CD14-positive monocyte (primary cell): ENCODE results near the gene KHK. TPM values are rescaled to one million over a fixed set of nuclear protein-coding genes. Genes with fewer than 3 reads are reported as not detected.

Source experiments
- DNase-seq, 3 donors: peaks; one replicate each; pipeline ENCODE4 v3.0.0-alpha.2; 2011 to 2022
- H2AFZ ChIP-seq: 2 replicates; pipeline ENCODE4 v1.6.0; 2012; ENCODE audit warnings: mild to moderate bottlenecking, low read depth, low read length, inconsistent platforms; ENCODE audit not compliant: insufficient read depth, poor library complexity, severe bottlenecking
- H3K27ac ChIP-seq, 2 donors: 1 replicate in 1 of 2; 2 replicates in 1 of 2; pipeline ENCODE4 v1.5.1; 2012 to 2013; ENCODE audit warnings: low read length in 2 of 2, control low read depth in 1 of 2, inconsistent platforms in 1 of 2, low read depth in 1 of 2, mild to moderate bottlenecking in 1 of 2
- H3K27me3 ChIP-seq, 2 donors: one replicate each; pipeline versions ENCODE4 v1.6.0 to v1.6.1; 2011 to 2013; ENCODE audit warnings: low read length in 2 of 2; ENCODE audit not compliant: control insufficient read depth in 2 of 2, insufficient read depth in 2 of 2
- H3K36me3 ChIP-seq, 2 donors: replicated peaks in 1 of 2; 1 replicate in 1 of 2; 2 replicates in 1 of 2; pipeline versions ENCODE4 v1.5.1 to v1.6.1; 2012 to 2013; ENCODE audit warnings: low read length in 2 of 2, control low read depth in 1 of 2, inconsistent platforms in 1 of 2, mild to moderate bottlenecking in 1 of 2; ENCODE audit not compliant: insufficient read depth in 2 of 2, control insufficient read depth in 1 of 2
- H3K4me1 ChIP-seq, 2 donors: 1 replicate in 1 of 2; 2 replicates in 1 of 2; pipeline versions ENCODE4 v1.5.1 to v1.6.1; 2012 to 2013; ENCODE audit warnings: low read length in 2 of 2, control low read depth in 1 of 2, inconsistent platforms in 1 of 2, mild to moderate bottlenecking in 1 of 2, moderate library complexity in 1 of 2; ENCODE audit not compliant: insufficient read depth in 2 of 2, control insufficient read depth in 1 of 2
- H3K4me2 ChIP-seq: replicated peaks from 2 replicates; pipeline ENCODE3; 2012; ENCODE audit warnings: low read length, moderate library complexity, mild to moderate bottlenecking; ENCODE audit not compliant: poor library complexity, severe bottlenecking; ENCODE audit errors: extremely low read depth
- H3K4me3 ChIP-seq, 3 experiments: fragments of 200-600 bp in 1 of 3; sonication (generic) in 1 of 3; replicated peaks in 1 of 3; 1 replicate in 2 of 3; 2 replicates in 1 of 3; pipeline ENCODE4 v1.5.1; 2011 to 2013; ENCODE audit warnings: low read length in 3 of 3, mild to moderate bottlenecking in 3 of 3, control low read depth in 2 of 3, low read depth in 2 of 3, inconsistent platforms in 1 of 3, moderate library complexity in 1 of 3
- H3K79me2 ChIP-seq: 2 replicates; pipeline ENCODE4 v1.6.0; 2012; ENCODE audit warnings: mild to moderate bottlenecking, control low read depth, inconsistent platforms, low read length, moderate library complexity; ENCODE audit not compliant: insufficient read depth
- H3K9ac ChIP-seq: 2 replicates; pipeline ENCODE4 v1.6.0; 2017; ENCODE audit warnings: low read length, mild to moderate bottlenecking; ENCODE audit not compliant: insufficient read depth, poor library complexity, severe bottlenecking
- H3K9me3 ChIP-seq, 2 donors: replicated peaks in 1 of 2; 1 replicate in 1 of 2; 2 replicates in 1 of 2; pipeline versions ENCODE4 v1.5.1 to v1.6.1; 2012 to 2013; ENCODE audit warnings: low read length in 2 of 2, control low read depth in 1 of 2; ENCODE audit not compliant: control insufficient read depth in 1 of 2, insufficient read depth in 1 of 2
- H4K20me1 ChIP-seq: 2 replicates; pipeline ENCODE4 v1.6.0; 2012; ENCODE audit warnings: mild to moderate bottlenecking, low read length, control low read depth, moderate library complexity; ENCODE audit not compliant: insufficient read depth
- H3K27ac Mint-ChIP-seq, 7 donors: one replicate each; pipeline ENCODE4 v1.8.0; 2020; ENCODE audit warnings: mild to moderate bottlenecking in 7 of 7, mixed read lengths in 7 of 7, moderate library complexity in 6 of 7, inconsistent platforms in 2 of 7
- H3K27me3 Mint-ChIP-seq, 3 donors: one replicate each; pipeline ENCODE4 v1.8.0; 2021 to 2022; ENCODE audit warnings: low read depth in 3 of 3, mild to moderate bottlenecking in 3 of 3, mixed read lengths in 3 of 3, moderate library complexity in 3 of 3, inconsistent platforms in 1 of 3
- H3K36me3 Mint-ChIP-seq, 2 donors: one replicate each; pipeline ENCODE4 v1.8.0; 2020; ENCODE audit warnings: mixed read lengths in 2 of 2, inconsistent platforms in 1 of 2, mild to moderate bottlenecking in 1 of 2
- H3K4me1 Mint-ChIP-seq: one replicate; pipeline ENCODE4 v1.8.0; 2020; ENCODE audit warnings: mild to moderate bottlenecking, mixed read lengths
- H3K4me3 Mint-ChIP-seq, 2 donors: one replicate each; pipeline ENCODE4 v1.8.0; 2020; ENCODE audit warnings: mild to moderate bottlenecking in 2 of 2, mixed read lengths in 2 of 2, moderate library complexity in 1 of 2
- H3K9me3 Mint-ChIP-seq, 7 donors: one replicate each; pipeline ENCODE4 v1.8.0; 2020 to 2022; ENCODE audit warnings: mixed read lengths in 7 of 7, mild to moderate bottlenecking in 6 of 7, moderate library complexity in 6 of 7, inconsistent platforms in 2 of 7
- WGBS: methylation state at CpG from one replicate; pipeline ENCODE4 v1.1.5; 2013; ENCODE audit warnings: missing lambda C conversion rate; ENCODE audit not compliant: insufficient coverage; 5-methylcytosine and 5-hydroxymethylcytosine counted together
- intact Hi-C, 2 donors: fragments of 100-400 bp; cut with micrococcal nuclease; formaldehyde crosslinking; loops; one replicate each; pipeline versions ENCODE4 v1.15.0 to v1.15.1; 2023
- polyA plus RNA-seq, 3 donors: library from polyadenylated mRNA; depleted of rRNA in 1 of 3; unstranded in 2 of 3; stranded (reverse) in 1 of 3; fragments of 300-500 nt in 2 of 3; fragments of >200 nt in 1 of 3; fragmentation: Illumina TruSeq in 2 of 3; gene quantifications; 1 replicate in 2 of 3; 2 replicates in 1 of 3; pipeline ENCODE4 v1.2.3, GENCODE V29; 2012 to 2021
- TF ChIP-seq, protein P1 (sequence below): fragments of 200-600 bp; IDR thresholded peaks from one replicate; pipeline ENCODE4 v1.8.0; 2022; ENCODE audit warnings: antibody characterized with exemption, mild to moderate bottlenecking

The KHK gene
- polyA plus RNA-seq, 3 donors, result 3.4 to 7.3 (median 6.6) TPM

- Histone ChIP-seq H3K27me3 (peaks cover 0 to 6% of the 10 kb centered on the region in 2 donors), H2AFZ (peak overlapping the region; percentile 97), H3K4me2 (peak overlapping the region; percentile 90), H3K27ac (no peak overlapping the region), H3K4me3 (peak overlapping the region; percentile 59 to 85 (median 64)), H3K79me2 (no peaks in the 10 kb centered on the region), H4K20me1 (no peaks in the 10 kb centered on the region), H3K9ac (peak overlapping the region; percentile 67), H3K9me3 (no peaks in the 10 kb centered on the region), H3K36me3 (peaks cover 0 to 6% of the 10 kb centered on the region in 2 donors), H3K4me1 (peaks cover 19 to 30% of the 10 kb centered on the region in 2 donors)
- WGBS, result 7% methylated on average over 47 of the region's 52 CpGs
- TF ChIP-seq, protein P1, sequence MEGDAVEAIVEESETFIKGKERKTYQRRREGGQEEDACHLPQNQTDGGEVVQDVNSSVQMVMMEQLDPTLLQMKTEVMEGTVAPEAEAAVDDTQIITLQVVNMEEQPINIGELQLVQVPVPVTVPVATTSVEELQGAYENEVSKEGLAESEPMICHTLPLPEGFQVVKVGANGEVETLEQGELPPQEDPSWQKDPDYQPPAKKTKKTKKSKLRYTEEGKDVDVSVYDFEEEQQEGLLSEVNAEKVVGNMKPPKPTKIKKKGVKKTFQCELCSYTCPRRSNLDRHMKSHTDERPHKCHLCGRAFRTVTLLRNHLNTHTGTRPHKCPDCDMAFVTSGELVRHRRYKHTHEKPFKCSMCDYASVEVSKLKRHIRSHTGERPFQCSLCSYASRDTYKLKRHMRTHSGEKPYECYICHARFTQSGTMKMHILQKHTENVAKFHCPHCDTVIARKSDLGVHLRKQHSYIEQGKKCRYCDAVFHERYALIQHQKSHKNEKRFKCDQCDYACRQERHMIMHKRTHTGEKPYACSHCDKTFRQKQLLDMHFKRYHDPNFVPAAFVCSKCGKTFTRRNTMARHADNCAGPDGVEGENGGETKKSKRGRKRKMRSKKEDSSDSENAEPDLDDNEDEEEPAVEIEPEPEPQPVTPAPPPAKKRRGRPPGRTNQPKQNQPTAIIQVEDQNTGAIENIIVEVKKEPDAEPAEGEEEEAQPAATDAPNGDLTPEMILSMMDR, result no peak
- peak overlapping the region; percentile 97 for H3K4me3 Mint-ChIP-seq
- H3K9me3 Mint-ChIP-seq, result no peaks in the 10 kb centered on the region
- DNase-seq, result peak in 2 of 3 donors; percentile 9 to 43
- intact Hi-C loops, result loop anchor here (5.0 kb wide), 1 partner anchor 38 kb away; the partner anchor contains the start of gene KHK (in 2 of the 2)
- peak overlapping the region in 4 of 7 donors; percentile 14 to 95 (median 31) for H3K27ac Mint-ChIP-seq
- peaks cover 19% of the 10 kb centered on the region for H3K4me1 Mint-ChIP-seq
- peaks cover 5 to 15% (median 12%) of the 10 kb centered on the region in 3 donors for H3K27me3 Mint-ChIP-seq
- H3K36me3 Mint-ChIP-seq, result peaks cover 0 to 9% of the 10 kb centered on the region in 2 donors
Observed at GRCh38 chr2:27049422-27050280, 36.9 kb upstream of the KHK start.

DNA sequence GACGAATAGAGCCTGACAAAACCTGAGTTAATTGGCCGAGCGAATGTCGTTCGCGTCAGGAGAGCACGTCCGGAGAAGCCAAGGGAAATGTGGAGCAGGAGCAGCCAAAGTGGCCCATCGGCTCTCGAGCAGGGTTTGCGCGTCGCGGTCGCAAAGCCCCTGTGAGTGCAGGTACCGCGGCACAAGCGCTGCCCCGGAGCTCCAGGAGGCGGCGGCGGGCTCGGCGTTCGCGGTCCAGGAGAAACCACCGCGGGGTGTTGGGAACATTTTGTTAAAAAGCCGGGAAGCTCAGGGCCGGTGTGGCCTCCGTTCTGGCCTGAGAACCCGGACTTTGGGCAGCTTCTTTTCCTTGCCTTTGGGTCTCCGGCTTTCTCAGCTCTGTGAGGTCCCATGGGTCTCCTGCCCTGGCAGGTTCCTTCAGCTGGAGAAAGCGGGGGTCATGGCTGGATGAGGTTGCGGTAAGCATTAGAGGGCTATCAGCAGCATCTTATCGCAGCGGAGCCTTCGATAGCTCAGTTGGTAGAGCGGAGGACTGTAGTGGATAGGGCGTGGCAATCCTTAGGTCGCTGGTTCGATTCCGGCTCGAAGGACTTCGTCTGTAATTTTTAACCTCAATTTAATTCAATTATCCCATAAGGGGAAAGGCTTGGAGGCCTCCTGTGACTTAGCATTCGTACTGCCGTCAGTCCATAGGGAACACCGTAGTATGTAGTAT, 36.1 kb upstream of the KHK start:
- no peaks in the 10 kb centered on the region for H3K79me2 ChIP-seq
- H3K4me3 ChIP-seq, result peak overlapping the region; percentile 59 to 85 (median 64)
- peak overlapping the region; percentile 35 to 95 (median 89) for H3K27ac Mint-ChIP-seq
- H3K9me3 Mint-ChIP-seq, result no peaks in the 10 kb centered on the region
- peaks cover 4 to 14% of the 10 kb centered on the region in 2 donors for H3K36me3 ChIP-seq
- H3K9me3 ChIP-seq, result no peaks in the 10 kb centered on the region
- peak overlapping the region; percentile 97 for H2AFZ ChIP-seq
- H3K9ac ChIP-seq, result peak overlapping the region; percentile 67
- H3K4me1 Mint-ChIP-seq, result peaks cover 19% of the 10 kb centered on the region
- peak overlapping the region in 1 of 2 donors; percentile 75 for H3K27ac ChIP-seq
- H3K36me3 Mint-ChIP-seq, result peaks cover 6 to 16% of the 10 kb centered on the region in 2 donors
- peaks cover 0 to 6% of the 10 kb centered on the region in 2 donors for H3K27me3 ChIP-seq
- peak; percentile 84 to 92 (median 86) for DNase-seq
- 0% methylated on average over 36 of the region's 48 CpGs for WGBS
- no peaks in the 10 kb centered on the region for H4K20me1 ChIP-seq
- peaks cover 5 to 15% (median 12%) of the 10 kb centered on the region in 3 donors for H3K27me3 Mint-ChIP-seq
- peaks cover 19 to 30% of the 10 kb centered on the region in 2 donors for H3K4me1 ChIP-seq
- peak overlapping the region; percentile 90 for H3K4me2 ChIP-seq
- intact Hi-C loops, result loop anchor here (5.0 kb wide), 1 partner anchor 37 kb away; the partner anchor contains the start of gene KHK (in 2 of the 2)
- TF ChIP-seq, protein P1, result peak; percentile 28
- peak overlapping the region; percentile 97 for H3K4me3 Mint-ChIP-seq
